Measurements from ENCODE around the gene DUSP14. TPM values are rescaled to one million over a fixed set of nuclear protein-coding genes. Genes with fewer than 3 reads are reported as not detected.

The DUSP14 gene
- total and polyA plus RNA-seq, 2 of the 13 experiments (the other 11 are each of a cell fraction or from before 2014, with no cell fraction given): 33.5 to 39.8 TPM

GRCh38 chr17:37488009-37488604 lies 1.6 kb upstream of the DUSP14 start (continued):
- TF ChIP-seq ZNF609 (CRISPR knock-in tag; IDR thresholded peaks at IDR 0.05; ENCODE audit: borderline replicate concordance) (peak; percentile 69; the same call in 1 of the 2 replicates), NONO (IDR thresholded peaks at IDR 0.05) (no peak), NONO (CRISPR knock-in tag; conservative IDR thresholded peaks at IDR 0.05) (peak; percentile 37; the same call in 1 of the 2 replicates), ZNF232 (CRISPR knock-in tag; IDR thresholded peaks at IDR 0.05; ENCODE audit: borderline replicate concordance) (no peak), TARDBP (CRISPR knock-in tag; IDR thresholded peaks at IDR 0.05) (peak; percentile 75), HMG20A (CRISPR knock-in tag; IDR thresholded peaks at IDR 0.05; ENCODE audit: borderline replicate concordance) (peak; percentile 81; the same call in 1 of the 2 replicates), NFE2L2 (IDR thresholded peaks at IDR 0.05; ENCODE audit: low read length) (peak; percentile 98), NR2C2 (CRISPR knock-in tag; IDR thresholded peaks at IDR 0.05; ENCODE audit: borderline replicate concordance) (no peak), FOXP1 (IDR thresholded peaks at IDR 0.05) (peak; percentile 88), FOXP1 (CRISPR knock-in tag; IDR thresholded peaks at IDR 0.05) (peak; percentile 88), MAFG (CRISPR knock-in tag; IDR thresholded peaks at IDR 0.05) (peak; percentile 87), DRAP1 (CRISPR knock-in tag; IDR thresholded peaks at IDR 0.05) (peak; percentile 35; the same call in 1 of the 2 replicates), ZBTB44 (CRISPR knock-in tag; IDR thresholded peaks at IDR 0.05) (no peak), ARNT (IDR thresholded peaks at IDR 0.05) (no peak), ARID5B (CRISPR knock-in tag; IDR thresholded peaks at IDR 0.05) (peak; percentile 85), XBP1 (CRISPR knock-in tag; IDR thresholded peaks at IDR 0.05) (no peak), SALL1 (CRISPR knock-in tag; IDR thresholded peaks at IDR 0.05) (peak; percentile 14; the same call in 1 of the 2 replicates), ZNF124 (CRISPR knock-in tag; IDR thresholded peaks at IDR 0.05) (no peak), ZNF253 (CRISPR knock-in tag; IDR thresholded peaks at IDR 0.05; ENCODE audit: borderline replicate concordance) (no peak), RFX3 (CRISPR knock-in tag; IDR thresholded peaks at IDR 0.05) (peak; percentile 40; the same call in 1 of the 2 replicates), KDM1A (CRISPR knock-in tag; IDR thresholded peaks at IDR 0.05) (peak; percentile 60; the same call in 1 of the 2 replicates), ZMAT3 (CRISPR knock-in tag; conservative IDR thresholded peaks at IDR 0.05) (no peak)

Data from HepG2 (cell line).